ENCODE results near the gene SAMD7.

Gene SAMD7

GRCh38 chr3:169966951-169967915 is 55.9 kb downstream of the SAMD7 start:
- peak; percentile 72 to 77 for DNase-seq

- no peak for DNase-seq
Observed at GRCh38 chr3:169968224-169968885, 57.0 kb downstream of the SAMD7 start.

- no peak for DNase-seq
Observed at GRCh38 chr3:169969174-169970095, 58.1 kb downstream of the SAMD7 start.

GRCh38 chr3:169970847-169971246 is 59.5 kb downstream of the SAMD7 start:
- no peak for DNase-seq

GRCh38 chr3:169971522-169971921 is 60.1 kb downstream of the SAMD7 start:
- no peak for DNase-seq

GRCh38 chr3:169980055-169980454 is 68.7 kb downstream of the SAMD7 start:
- no peak for DNase-seq

GRCh38 chr3:169984292-169984691 is 72.9 kb downstream of the SAMD7 start:
- DNase-seq = peak in 1 of 2 donors; percentile 21

Data from bone marrow (tissue), 2 donors.